Skin of body (tissue), 2 donors: Measurements from ENCODE around the gene LIN54. TPM values are rescaled to one million over a fixed set of nuclear protein-coding genes. Genes with fewer than 3 reads are reported as not detected.
"Not testable (repeated sequence)": the region's sequence is repeated elsewhere in the genome, so short reads cannot be mapped to it uniquely, and the experiment has no call there.

Experiments used
- DNase-seq: peaks from one replicate; lab custom pipeline; 2025; lab: John Stamatoyannopoulos, UW
- total RNA-seq: library from RNA; depleted of rRNA; stranded (reverse); fragments of >200 nt; gene quantifications from one replicate; pipeline ENCODE4 v1.2.3, GENCODE V29; 2014

Gene LIN54
- total RNA-seq, 1 donor from 2014 or later: 14.0 TPM

GRCh38 chr4:83012687-83013419 lies 2.2 kb upstream of the LIN54 start:
- DNase-seq: peak; percentile 99

- DNase-seq: no peak
Observed at GRCh38 chr4:83012200-83012686, 1.6 kb upstream of the LIN54 start.

- no peak for DNase-seq
Observed at GRCh38 chr4:83011689-83012199, 1.1 kb upstream of the LIN54 start.

GRCh38 chr4:83010111-83010521 lies 507 bp downstream of the LIN54 start:
- DNase-seq: no peak

GRCh38 chr4:83009529-83009928 lies 1.1 kb downstream of the LIN54 start:
- DNase-seq: no peak

- not testable (repeated sequence) for DNase-seq
Observed at GRCh38 chr4:83003044-83003791, 7.4 kb downstream of the LIN54 start.

GRCh38 chr4:83002329-83002728 lies 8.3 kb downstream of the LIN54 start:
- DNase-seq: no peak

GRCh38 chr4:82998898-82999297 lies 11.7 kb downstream of the LIN54 start:
- no peak for DNase-seq

GRCh38 chr4:82994834-82995233 lies 15.8 kb downstream of the LIN54 start:
- DNase-seq: no peak

GRCh38 chr4:82989575-82990429 lies 20.8 kb downstream of the LIN54 start:
- no peak for DNase-seq

- no peak for DNase-seq
Observed at GRCh38 chr4:82988323-82988832, 22.2 kb downstream of the LIN54 start.

GRCh38 chr4:82987519-82987918 lies 23.1 kb downstream of the LIN54 start:
- not testable (repeated sequence) for DNase-seq

GRCh38 chr4:82984459-82984858 lies 26.2 kb downstream of the LIN54 start:
- no peak for DNase-seq

- no peak for DNase-seq
Observed at GRCh38 chr4:82983444-82983843, 27.2 kb downstream of the LIN54 start.

- no peak for DNase-seq
Observed at GRCh38 chr4:82981138-82981537, 29.5 kb downstream of the LIN54 start.

- DNase-seq: no peak
Observed at GRCh38 chr4:82975792-82976191, 34.8 kb downstream of the LIN54 start.

- no peak for DNase-seq
Observed at GRCh38 chr4:82969414-82969813, 41.2 kb downstream of the LIN54 start.

- DNase-seq: no peak
Observed at GRCh38 chr4:82968972-82969371, 41.7 kb downstream of the LIN54 start.

GRCh38 chr4:82965763-82966162 lies 44.9 kb downstream of the LIN54 start:
- DNase-seq: no peak

GRCh38 chr4:82957045-82957444 lies 53.6 kb downstream of the LIN54 start:
- DNase-seq: no peak

- DNase-seq: no peak
Observed at GRCh38 chr4:82954212-82954611, 56.4 kb downstream of the LIN54 start.
